Measurements from ENCODE around the gene NCR2. TPM values are rescaled to one million over a fixed set of nuclear protein-coding genes. Genes with fewer than 3 reads are reported as not detected.

NCR2 gene
- total and polyA plus RNA-seq, 2 of the 13 experiments (the other 11 are each of a cell fraction or from before 2014, with no cell fraction given), result not detected

DNA sequence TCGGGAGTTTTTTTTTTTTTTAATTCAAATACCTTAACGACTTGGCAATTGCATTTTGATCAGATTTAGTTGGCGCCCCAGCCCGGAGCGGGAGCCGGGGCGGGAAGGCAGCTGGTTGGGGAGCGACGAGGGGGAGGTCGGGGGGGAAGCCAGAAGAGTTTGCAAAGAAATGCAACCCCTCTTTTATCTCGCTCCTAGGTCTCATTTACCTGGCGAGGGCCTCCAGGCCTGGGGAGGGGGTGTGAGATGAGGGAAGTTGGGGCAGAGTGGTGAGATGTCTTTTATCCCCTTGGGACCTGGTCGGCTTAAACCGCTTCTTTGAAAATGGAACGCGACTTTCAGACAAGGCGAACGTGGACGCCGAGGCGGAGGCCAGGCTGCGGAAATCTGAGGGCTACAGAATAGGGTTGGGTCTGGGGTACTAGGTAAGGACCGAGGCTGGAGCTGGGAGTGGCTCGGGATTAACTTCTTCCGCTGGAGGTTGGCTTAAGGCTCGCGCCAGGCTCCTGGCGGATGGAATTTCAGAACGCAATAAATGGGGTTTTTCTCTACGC is 40.3 kb downstream of the NCR2 start (continued):
- TF ChIP-seq, protein P1, sequence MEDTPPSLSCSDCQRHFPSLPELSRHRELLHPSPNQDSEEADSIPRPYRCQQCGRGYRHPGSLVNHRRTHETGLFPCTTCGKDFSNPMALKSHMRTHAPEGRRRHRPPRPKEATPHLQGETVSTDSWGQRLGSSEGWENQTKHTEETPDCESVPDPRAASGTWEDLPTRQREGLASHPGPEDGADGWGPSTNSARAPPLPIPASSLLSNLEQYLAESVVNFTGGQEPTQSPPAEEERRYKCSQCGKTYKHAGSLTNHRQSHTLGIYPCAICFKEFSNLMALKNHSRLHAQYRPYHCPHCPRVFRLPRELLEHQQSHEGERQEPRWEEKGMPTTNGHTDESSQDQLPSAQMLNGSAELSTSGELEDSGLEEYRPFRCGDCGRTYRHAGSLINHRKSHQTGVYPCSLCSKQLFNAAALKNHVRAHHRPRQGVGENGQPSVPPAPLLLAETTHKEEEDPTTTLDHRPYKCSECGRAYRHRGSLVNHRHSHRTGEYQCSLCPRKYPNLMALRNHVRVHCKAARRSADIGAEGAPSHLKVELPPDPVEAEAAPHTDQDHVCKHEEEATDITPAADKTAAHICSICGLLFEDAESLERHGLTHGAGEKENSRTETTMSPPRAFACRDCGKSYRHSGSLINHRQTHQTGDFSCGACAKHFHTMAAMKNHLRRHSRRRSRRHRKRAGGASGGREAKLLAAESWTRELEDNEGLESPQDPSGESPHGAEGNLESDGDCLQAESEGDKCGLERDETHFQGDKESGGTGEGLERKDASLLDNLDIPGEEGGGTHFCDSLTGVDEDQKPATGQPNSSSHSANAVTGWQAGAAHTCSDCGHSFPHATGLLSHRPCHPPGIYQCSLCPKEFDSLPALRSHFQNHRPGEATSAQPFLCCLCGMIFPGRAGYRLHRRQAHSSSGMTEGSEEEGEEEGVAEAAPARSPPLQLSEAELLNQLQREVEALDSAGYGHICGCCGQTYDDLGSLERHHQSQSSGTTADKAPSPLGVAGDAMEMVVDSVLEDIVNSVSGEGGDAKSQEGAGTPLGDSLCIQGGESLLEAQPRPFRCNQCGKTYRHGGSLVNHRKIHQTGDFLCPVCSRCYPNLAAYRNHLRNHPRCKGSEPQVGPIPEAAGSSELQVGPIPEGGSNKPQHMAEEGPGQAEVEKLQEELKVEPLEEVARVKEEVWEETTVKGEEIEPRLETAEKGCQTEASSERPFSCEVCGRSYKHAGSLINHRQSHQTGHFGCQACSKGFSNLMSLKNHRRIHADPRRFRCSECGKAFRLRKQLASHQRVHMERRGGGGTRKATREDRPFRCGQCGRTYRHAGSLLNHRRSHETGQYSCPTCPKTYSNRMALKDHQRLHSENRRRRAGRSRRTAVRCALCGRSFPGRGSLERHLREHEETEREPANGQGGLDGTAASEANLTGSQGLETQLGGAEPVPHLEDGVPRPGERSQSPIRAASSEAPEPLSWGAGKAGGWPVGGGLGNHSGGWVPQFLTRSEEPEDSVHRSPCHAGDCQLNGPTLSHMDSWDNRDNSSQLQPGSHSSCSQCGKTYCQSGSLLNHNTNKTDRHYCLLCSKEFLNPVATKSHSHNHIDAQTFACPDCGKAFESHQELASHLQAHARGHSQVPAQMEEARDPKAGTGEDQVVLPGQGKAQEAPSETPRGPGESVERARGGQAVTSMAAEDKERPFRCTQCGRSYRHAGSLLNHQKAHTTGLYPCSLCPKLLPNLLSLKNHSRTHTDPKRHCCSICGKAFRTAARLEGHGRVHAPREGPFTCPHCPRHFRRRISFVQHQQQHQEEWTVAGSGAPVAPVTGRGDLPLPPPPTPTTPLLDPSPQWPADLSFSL (CRISPR knock-in tag; IDR thresholded peaks at IDR 0.05), result no peak
- no peak for TF ChIP-seq CEBPG (CRISPR knock-in tag; IDR thresholded peaks at IDR 0.05)
- TF ChIP-seq, protein P2, sequence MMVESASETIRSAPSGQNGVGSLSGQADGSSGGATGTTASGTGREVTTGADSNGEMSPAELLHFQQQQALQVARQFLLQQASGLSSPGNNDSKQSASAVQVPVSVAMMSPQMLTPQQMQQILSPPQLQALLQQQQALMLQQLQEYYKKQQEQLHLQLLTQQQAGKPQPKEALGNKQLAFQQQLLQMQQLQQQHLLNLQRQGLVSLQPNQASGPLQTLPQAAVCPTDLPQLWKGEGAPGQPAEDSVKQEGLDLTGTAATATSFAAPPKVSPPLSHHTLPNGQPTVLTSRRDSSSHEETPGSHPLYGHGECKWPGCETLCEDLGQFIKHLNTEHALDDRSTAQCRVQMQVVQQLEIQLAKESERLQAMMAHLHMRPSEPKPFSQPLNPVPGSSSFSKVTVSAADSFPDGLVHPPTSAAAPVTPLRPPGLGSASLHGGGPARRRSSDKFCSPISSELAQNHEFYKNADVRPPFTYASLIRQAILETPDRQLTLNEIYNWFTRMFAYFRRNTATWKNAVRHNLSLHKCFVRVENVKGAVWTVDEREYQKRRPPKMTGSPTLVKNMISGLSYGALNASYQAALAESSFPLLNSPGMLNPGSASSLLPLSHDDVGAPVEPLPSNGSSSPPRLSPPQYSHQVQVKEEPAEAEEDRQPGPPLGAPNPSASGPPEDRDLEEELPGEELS (CRISPR knock-in tag; IDR thresholded peaks at IDR 0.05), result no peak
- no peak for TF ChIP-seq SMYD3 (CRISPR knock-in tag; IDR thresholded peaks at IDR 0.05)
- no peak for TF ChIP-seq ASH2L (IDR thresholded peaks at IDR 0.05; ENCODE audit: insufficient read length, low read depth, low read length)
- TF ChIP-seq CHCHD3 (CRISPR knock-in tag; IDR thresholded peaks at IDR 0.05), result no peak
- TF ChIP-seq ZNF547 (CRISPR knock-in tag; IDR thresholded peaks at IDR 0.05), result no peak
- TF ChIP-seq MTF2 (CRISPR knock-in tag; IDR thresholded peaks at IDR 0.05; ENCODE audit: borderline replicate concordance), result no peak
- TF ChIP-seq ZKSCAN5 (CRISPR knock-in tag; IDR thresholded peaks at IDR 0.05), result no peak
- TF ChIP-seq ZNF546 (CRISPR knock-in tag; conservative IDR thresholded peaks at IDR 0.05), result no peak
- TF ChIP-seq ZNF460 (CRISPR knock-in tag; IDR thresholded peaks at IDR 0.05; ENCODE audit: borderline replicate concordance), result no peak
- TF ChIP-seq ZNF446 (CRISPR knock-in tag; IDR thresholded peaks at IDR 0.05), result no peak

Measured in HepG2 (cell line).